H1 (cell line): Measurements from ENCODE around the gene GRID2. TPM values are rescaled to one million over a fixed set of nuclear protein-coding genes. Genes with fewer than 3 reads are reported as not detected.

ENCODE experiments used
- CTCF ChIA-PET: fragments of 300-600 bp; sonication (Branson Sonifier 250); formaldehyde crosslinking; loops from one replicate; lab custom pipeline; 2021; ENCODE audit not compliant: partially characterized antibody; lab: Charles Lee
- POLR2A ChIA-PET: fragments of 300-600 bp; sonication (Branson Sonifier 250); formaldehyde crosslinking; loops from one replicate; lab custom pipeline; 2021; ENCODE audit warnings: inconsistent platforms; ENCODE audit not compliant: partially characterized antibody; lab: Charles Lee
- DNase-seq, 2 experiments: peaks; one replicate each; pipeline versions ENCODE4 v3.0.0 to v3.0.0-alpha.2; 2010 to 2022; ENCODE audit warnings: low spot score in 2 of 2, low read depth in 1 of 2, mixed read lengths in 1 of 2
- FAIRE-seq: peaks from 2 replicates; lab custom pipeline; 2011; peaks lifted over from hg19 to GRCh38; lab: Jason Lieb, UNC
- H2AFZ ChIP-seq: 2 replicates; pipeline ENCODE4 v1.8.1; 2012; ENCODE audit warnings: low read length, inconsistent platforms
- H2AK5ac ChIP-seq: 2 replicates; pipeline ENCODE4 v1.6.1; 2013; ENCODE audit warnings: low read depth, low read length
- H2BK120ac ChIP-seq: replicated peaks from 2 replicates; pipeline ENCODE3; 2013; ENCODE audit warnings: low read depth, low read length, inconsistent platforms
- H2BK12ac ChIP-seq: 2 replicates; pipeline ENCODE4 v1.6.1; 2013; ENCODE audit warnings: low read depth, low read length
- H2BK15ac ChIP-seq: 2 replicates; pipeline ENCODE4 v1.6.1; 2013; ENCODE audit warnings: low read length
- H2BK20ac ChIP-seq: 2 replicates; pipeline ENCODE4 v1.6.1; 2013; ENCODE audit warnings: low read length
- H2BK5ac ChIP-seq: 2 replicates; pipeline ENCODE4 v1.6.1; 2013; ENCODE audit warnings: low read depth, low read length
- H3K14ac ChIP-seq: 2 replicates; pipeline ENCODE4 v1.6.1; 2013; ENCODE audit warnings: inconsistent platforms; ENCODE audit not compliant: insufficient read length
- H3K18ac ChIP-seq: 2 replicates; pipeline ENCODE4 v1.6.1; 2013; ENCODE audit warnings: low read length; ENCODE audit errors: extremely low read depth
- H3K23ac ChIP-seq: 2 replicates; pipeline ENCODE4 v1.6.1; 2013; ENCODE audit warnings: inconsistent platforms; ENCODE audit not compliant: insufficient read length
- H3K23me2 ChIP-seq: 2 replicates; pipeline ENCODE4 v1.6.1; 2013; ENCODE audit warnings: low read depth, low read length
- H3K27ac ChIP-seq: 2 replicates; pipeline ENCODE4 v1.6.1; 2011; ENCODE audit warnings: low read depth, low read length, inconsistent platforms
- H3K27me3 ChIP-seq, 4 experiments: replicated peaks in 1 of 4; 1 replicate in 1 of 4; 2 replicates in 3 of 4; pipeline versions ENCODE4 v1.6.1 to v1.8.1; 2011 to 2013; ENCODE audit warnings: low read length in 3 of 4, mild to moderate bottlenecking in 3 of 4, inconsistent platforms in 2 of 4, mixed read lengths in 2 of 4, moderate library complexity in 1 of 4; ENCODE audit not compliant: control insufficient read depth in 3 of 4, insufficient read depth in 3 of 4; ENCODE audit errors: extremely low read depth in 1 of 4
- H3K36me3 ChIP-seq, 4 experiments: 2 replicates each; pipeline versions ENCODE4 v1.6.1 to v1.8.1; 2011 to 2013; ENCODE audit warnings: mild to moderate bottlenecking in 4 of 4, low read length in 3 of 4, moderate library complexity in 2 of 4, control low read depth in 1 of 4, inconsistent platforms in 1 of 4; ENCODE audit not compliant: insufficient read depth in 4 of 4, control insufficient read depth in 2 of 4
- H3K4ac ChIP-seq: replicated peaks from 2 replicates; pipeline ENCODE3; 2013; ENCODE audit warnings: low read length, low read depth, mixed read lengths, inconsistent platforms; ENCODE audit not compliant: insufficient read length
- H3K4me1 ChIP-seq, 4 experiments: replicated peaks in 1 of 4; 1 replicate in 1 of 4; 2 replicates in 3 of 4; pipeline versions ENCODE4 v1.6.1 to v1.8.1; 2011 to 2013; ENCODE audit warnings: low read length in 3 of 4, inconsistent platforms in 2 of 4, mixed read lengths in 1 of 4; ENCODE audit not compliant: insufficient read depth in 4 of 4, control insufficient read depth in 3 of 4
- H3K4me2 ChIP-seq, 2 experiments: 2 replicates each; pipeline versions ENCODE4 v1.6.1 to v1.8.1; 2011 to 2013; ENCODE audit warnings: low read depth in 2 of 2, low read length in 2 of 2, control low read depth in 1 of 2, inconsistent platforms in 1 of 2, mild to moderate bottlenecking in 1 of 2; ENCODE audit not compliant: insufficient read depth in 1 of 2
- H3K4me3 ChIP-seq, 4 experiments: fragments of 200-600, 300-600 bp in 1 of 4; sonication (generic), shearing (Covaris generic), sonication (Bioruptor Twin) in 1 of 4; 2 replicates each; pipeline versions ENCODE4 v1.5.1 to v1.8.1; 2011 to 2016; ENCODE audit warnings: low read length in 4 of 4, low read depth in 3 of 4, control low read depth in 2 of 4, inconsistent platforms in 2 of 4, mild to moderate bottlenecking in 2 of 4, mixed read lengths in 1 of 4, moderate library complexity in 1 of 4; ENCODE audit not compliant: insufficient read depth in 2 of 4; ENCODE audit errors: extremely low read depth in 1 of 4
- H3K56ac ChIP-seq: replicated peaks from 2 replicates; pipeline ENCODE3; 2013; ENCODE audit warnings: low read depth, mild to moderate bottlenecking, mixed read lengths, low read length, inconsistent platforms; ENCODE audit not compliant: insufficient read length
- H3K79me1 ChIP-seq: 2 replicates; pipeline ENCODE4 v1.6.1; 2013; ENCODE audit warnings: low read depth, low read length, control low read depth
- H3K79me2 ChIP-seq, 2 experiments: 2 replicates each; pipeline versions ENCODE4 v1.6.1 to v1.8.1; 2012 to 2013; ENCODE audit warnings: low read length in 2 of 2, mild to moderate bottlenecking in 2 of 2, inconsistent platforms in 1 of 2; ENCODE audit not compliant: insufficient read depth in 2 of 2, control insufficient read depth in 1 of 2
- H3K9ac ChIP-seq, 4 experiments: replicated peaks in 1 of 4; 1 replicate in 1 of 4; 2 replicates in 3 of 4; pipeline versions ENCODE4 v1.6.1 to v1.8.1; 2011 to 2013; ENCODE audit warnings: low read depth in 3 of 4, low read length in 3 of 4, control low read depth in 2 of 4, mild to moderate bottlenecking in 2 of 4, moderate library complexity in 2 of 4, inconsistent platforms in 1 of 4; ENCODE audit errors: extremely low read depth in 1 of 4
- H3K9me3 ChIP-seq, 2 experiments: 2 replicates each; pipeline versions ENCODE4 v1.6.1 to v1.8.1; 2012 to 2013; ENCODE audit warnings: mild to moderate bottlenecking in 2 of 2, moderate library complexity in 2 of 2, control low read depth in 1 of 2, inconsistent platforms in 1 of 2, low read depth in 1 of 2, low read length in 1 of 2, mixed read lengths in 1 of 2; ENCODE audit not compliant: insufficient read depth in 2 of 2
- H4K20me1 ChIP-seq, 2 experiments: replicated peaks in 1 of 2; 2 replicates each; pipeline versions ENCODE3 to v1.8.1; 2011 to 2013; ENCODE audit warnings: inconsistent platforms in 2 of 2, low read length in 2 of 2, mild to moderate bottlenecking in 1 of 2; ENCODE audit not compliant: insufficient read depth in 2 of 2, control insufficient read depth in 1 of 2
- H4K5ac ChIP-seq: 2 replicates; pipeline ENCODE4 v1.6.1; 2013; ENCODE audit warnings: low read length, low read depth, mixed read lengths, inconsistent platforms; ENCODE audit not compliant: insufficient read length
- H4K8ac ChIP-seq: 2 replicates; pipeline ENCODE4 v1.8.0; 2013; ENCODE audit warnings: mild to moderate bottlenecking, moderate library complexity, low read length, inconsistent platforms; ENCODE audit not compliant: insufficient read depth; ENCODE audit errors: extremely low read depth
- H4K91ac ChIP-seq: replicated peaks from 2 replicates; pipeline ENCODE3; 2013; ENCODE audit warnings: low read length, mixed read lengths, inconsistent platforms; ENCODE audit not compliant: insufficient read length
- CEBPB ChIP-seq: IDR thresholded peaks from 2 replicates; pipeline ENCODE4 v1.6.1; 2012; ENCODE audit warnings: low read depth, low read length
- RBBP5 ChIP-seq: IDR thresholded peaks from 2 replicates; pipeline ENCODE4 v1.7.1; 2012; ENCODE audit warnings: low read depth, mild to moderate bottlenecking, inconsistent platforms, low read length, moderate library complexity, borderline replicate concordance
- WGBS, 2 experiments: shearing (Covaris generic) in 1 of 2; methylation state at CpG; one replicate each; pipeline versions ENCODE4 v1.1.6 to v1.1.7; 2013 to 2015; ENCODE audit warnings: low lambda C conversion rate in 2 of 2, mixed read lengths in 2 of 2, inconsistent platforms in 1 of 2, low coverage in 1 of 2, missing lambda C conversion rate in 1 of 2; ENCODE audit not compliant: insufficient replicate concordance in 2 of 2, insufficient coverage in 1 of 2, insufficient read length in 1 of 2; ENCODE audit errors: extremely low coverage in 1 of 2, missing lambda C conversion rate in 1 of 2; 5-methylcytosine and 5-hydroxymethylcytosine counted together
- polyA plus RNA-seq, 7 experiments: library from polyadenylated mRNA; depleted of rRNA in 3 of 7; stranded (reverse) in 5 of 7; unstranded in 2 of 7; fragments of >200 nt in 5 of 7; fragments of 200-250 nt in 2 of 7; gene quantifications; 1 replicate in 5 of 7; 2 replicates in 1 of 7; 4 replicates in 1 of 7; pipeline versions ENCODE4 v1.2.1 to v1.2.3, GENCODE V29; 2011 to 2013; ENCODE audit warnings: missing spikeins in 2 of 7, mixed read lengths in 2 of 7
- total RNA-seq: library from RNA; stranded (reverse); fragmentation: NEBNext Ultra II Directional; extraction: Animal tissue kit (Norgen Biotek cat#: 25700); gene quantifications from 2 replicates; pipeline ENCODE4 v1.2.1, GENCODE V29; 2021

GRID2 gene
- total and polyA plus RNA-seq, 2 of the 8 experiments (the other 6 are each of a cell fraction or from before 2014, with no cell fraction given) = 31.1 to 81.9 TPM

- Histone ChIP-seq H3K4ac (no peak overlapping the region), H3K36me3 (no peaks in the 10 kb centered on the region), H2BK15ac (no peak overlapping the region), H3K27me3 (no peaks in the 10 kb centered on the region), H3K14ac (no peak overlapping the region), H3K4me3 (no peak overlapping the region), H4K8ac (no peak overlapping the region), H2BK5ac (no peak overlapping the region), H2AFZ (no peak overlapping the region), H3K23ac (no peak overlapping the region), H4K5ac (no peak overlapping the region), H3K79me2 (no peaks in the 10 kb centered on the region), H3K23me2 (no peaks in the 10 kb centered on the region), H2BK20ac (no peak overlapping the region), H3K27ac (no peak overlapping the region), H2AK5ac (no peak overlapping the region), H3K4me1 (no peaks in the 10 kb centered on the region), H3K9me3 (no peaks in the 10 kb centered on the region), H2BK120ac (no peak overlapping the region), H3K9ac (no peak overlapping the region), H3K4me2 (no peak overlapping the region), H4K20me1 (no peaks in the 10 kb centered on the region), H3K56ac (no peak overlapping the region), H4K91ac (no peak overlapping the region), H3K18ac (no peak overlapping the region), H2BK12ac (no peak overlapping the region), H3K79me1 (no peaks in the 10 kb centered on the region)
- CTCF ChIA-PET = interaction anchor here (0.8 to 1.1 kb wide), 2 partner anchors 9 to 20 kb away, joined by 3 to 8 read pairs; no protein-coding TSS in a partner anchor
- DNase-seq (no peak), FAIRE-seq (no peak)
- peak; percentile 66; the same call in 1 of the 2 replicates for TF ChIP-seq CEBPB
- TF ChIP-seq RBBP5 = no peak
- POLR2A ChIA-PET = interaction anchor here (0.7 kb wide), 1 partner anchor 23 kb away, joined by 3 read pairs; no protein-coding TSS in a partner anchor
- WGBS, 2 experiments = 85% methylated on average over 2 of the region's 2 CpGs; no CpG with 5 or more reads in 1 of the 2 experiments
Measured at GRCh38 chr4:93178279-93178678, 874.5 kb downstream of the GRID2 start.
